ENCODE measurements around the gene SORCS2. TPM values are rescaled to one million over a fixed set of nuclear protein-coding genes. Genes with fewer than 3 reads are reported as not detected.

Gene SORCS2
- polyA plus RNA-seq, 1 of the 3 experiments (the other 2 are of a cell fraction): 1.6 TPM

DNA sequence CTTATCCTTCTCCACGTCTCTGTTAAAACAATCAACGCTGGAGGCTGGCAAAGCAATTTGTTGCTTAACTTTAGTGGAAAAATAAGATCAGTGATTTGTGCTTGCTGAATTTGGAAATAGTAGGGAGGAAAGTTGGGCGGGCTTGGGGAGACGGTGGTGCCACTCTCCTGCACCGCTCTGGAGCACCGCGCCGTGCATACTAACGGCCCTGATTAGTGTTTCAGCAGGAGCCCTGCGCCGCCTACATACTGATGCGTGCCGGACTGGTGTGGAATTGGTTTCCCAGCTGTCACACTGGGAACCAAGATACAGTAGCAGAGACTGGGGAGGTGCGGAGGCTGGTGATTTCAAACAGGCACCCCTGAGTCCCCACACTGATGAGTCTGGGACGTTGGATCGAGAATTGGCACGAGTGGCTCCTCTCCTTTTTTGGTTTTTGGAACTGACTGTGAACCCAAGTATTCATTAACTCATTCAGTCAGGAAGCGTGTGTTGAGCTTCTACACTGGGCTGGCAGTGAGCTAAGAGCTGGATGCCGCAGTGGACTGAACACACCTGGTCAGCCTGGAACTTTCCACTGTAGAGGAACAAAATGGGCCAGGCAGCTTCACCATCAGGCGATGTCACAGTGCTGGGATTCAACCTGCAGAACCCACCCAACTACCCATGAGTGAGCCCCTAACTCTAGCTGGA lies 271.4 kb downstream of the SORCS2 start (continued):
- no peak for TF ChIP-seq SIN3A (IDR thresholded peaks at IDR 0.05; ENCODE audit: borderline replicate concordance, low read depth, low read length)

DNA sequence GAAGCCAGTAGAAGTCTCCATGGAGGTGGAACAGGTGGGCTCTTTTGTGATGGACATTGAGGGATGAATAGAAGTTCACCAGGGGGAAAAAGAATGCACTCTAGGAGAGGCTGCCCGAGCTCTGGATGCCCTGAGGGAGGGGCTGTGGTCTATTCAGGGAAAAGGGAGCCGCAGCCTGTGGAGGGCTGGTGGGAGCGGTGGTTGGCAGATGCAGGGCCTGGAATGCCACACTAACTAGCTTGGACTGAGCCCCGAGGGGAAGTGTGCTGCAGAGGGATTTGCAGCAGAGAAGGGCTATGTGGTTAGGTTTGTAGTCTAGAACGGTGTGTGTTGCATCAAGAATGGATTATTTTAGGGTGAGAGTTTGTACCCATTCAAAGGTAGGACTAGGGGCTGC lies 271.9 kb downstream of the SORCS2 start:
- H2AFZ ChIP-seq (ENCODE audit: low read depth): no peak overlapping the region
- H3K79me2 ChIP-seq (ENCODE audit: insufficient read depth): no peaks in the 10 kb centered on the region
- H3K9me3 ChIP-seq: no peaks in the 10 kb centered on the region
- no peak overlapping the region for H3K9ac ChIP-seq
- peaks cover 0 to 24% of the 10 kb centered on the region in 2 experiments; a peak in 1 of 4 replicates for H3K4me1 ChIP-seq (ENCODE audit: control insufficient read depth in 1 of 2, insufficient read depth in 2 of 2, low read depth in 1 of 2, low read length in 1 of 2)
- DNase-seq: no peak
- H3K27me3 ChIP-seq (ENCODE audit: insufficient read depth): no peaks in the 10 kb centered on the region
- no peaks in the 10 kb centered on the region for H3F3A ChIP-seq (replicated peaks; ENCODE audit: insufficient read depth)
- H3K4me3 ChIP-seq (ENCODE audit: low read depth in 2 of 2, low read length in 1 of 2): no peak overlapping the region
- H3K36me3 ChIP-seq (replicated peaks in 1 of 2; ENCODE audit: control insufficient read depth in 1 of 2, insufficient read depth in 2 of 2, low read length in 1 of 2): no peaks in the 10 kb centered on the region
- POLR2A ChIA-PET: no interaction called here
- no peaks in the 10 kb centered on the region for H3K9me2 ChIP-seq
- no peak overlapping the region for H3K27ac ChIP-seq (ENCODE audit: low read depth in 2 of 2, low read length in 1 of 2)
- TF ChIP-seq JUND (IDR thresholded peaks at IDR 0.05): no peak
- 57% methylated on average over 5 of the region's 5 CpGs for WGBS (ENCODE audit: low lambda C conversion rate)
- H4K20me1 ChIP-seq (ENCODE audit: insufficient read depth): no peaks in the 10 kb centered on the region
- CTCF ChIA-PET: interaction anchor here (0.9 kb wide), 1 partner anchor 192 kb away, joined by 3 read pairs; no protein-coding TSS in a partner anchor
- no peak overlapping the region for H3K4me2 ChIP-seq

DNA sequence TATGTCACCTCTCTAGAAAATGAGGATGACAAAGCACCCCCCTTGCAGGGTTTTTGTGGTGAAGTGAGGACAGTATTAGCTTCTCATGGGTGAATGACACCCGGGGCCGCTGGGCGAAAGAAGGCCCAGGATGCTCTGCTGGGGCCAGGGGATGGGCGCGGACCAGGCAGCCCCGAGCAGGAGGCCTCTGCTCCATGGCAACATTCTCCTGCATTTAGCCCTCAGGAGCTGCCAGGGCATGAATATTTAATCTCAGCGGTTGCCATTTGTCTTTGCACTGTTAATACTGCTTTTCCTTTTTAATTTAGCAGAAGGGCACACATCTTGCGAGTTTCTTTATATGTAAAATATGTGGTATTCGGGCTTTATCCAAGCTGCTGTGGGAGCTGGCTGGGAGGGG lies 272.7 kb downstream of the SORCS2 start:
- Histone ChIP-seq H3F3A (replicated peaks; ENCODE audit: insufficient read depth) (no peaks in the 10 kb centered on the region), H3K79me2 (ENCODE audit: insufficient read depth) (no peaks in the 10 kb centered on the region), H4K20me1 (ENCODE audit: insufficient read depth) (no peaks in the 10 kb centered on the region), H3K27me3 (ENCODE audit: insufficient read depth) (no peaks in the 10 kb centered on the region), H3K27ac (ENCODE audit: low read depth in 2 of 2, low read length in 1 of 2) (no peak overlapping the region), H3K9me2 (no peaks in the 10 kb centered on the region), H3K9me3 (no peaks in the 10 kb centered on the region), H2AFZ (ENCODE audit: low read depth) (no peak overlapping the region), H3K9ac (no peak overlapping the region), H3K4me3 (ENCODE audit: low read depth in 2 of 2, low read length in 1 of 2) (no peak overlapping the region), H3K36me3 (replicated peaks in 1 of 2; ENCODE audit: control insufficient read depth in 1 of 2, insufficient read depth in 2 of 2, low read length in 1 of 2) (no peaks in the 10 kb centered on the region), H3K4me2 (no peak overlapping the region), H3K4me1 (ENCODE audit: control insufficient read depth in 1 of 2, insufficient read depth in 2 of 2, low read depth in 1 of 2, low read length in 1 of 2) (peaks cover 0 to 24% of the 10 kb centered on the region in 2 experiments; a peak in 1 of 4 replicates)
- DNase-seq: no peak
- WGBS (ENCODE audit: low lambda C conversion rate): 70% methylated on average over 9 of the region's 9 CpGs
- POLR2A ChIA-PET: no interaction called here
- no peak for TF ChIP-seq MXI1 (IDR thresholded peaks at IDR 0.05; ENCODE audit: low read depth, low read length)
- no peak for TF ChIP-seq NFIC (IDR thresholded peaks at IDR 0.05; ENCODE audit: borderline replicate concordance)
- no peak for TF ChIP-seq FOXJ3 (CRISPR knock-in tag; IDR thresholded peaks at IDR 0.05)
- TF ChIP-seq, protein P1, sequence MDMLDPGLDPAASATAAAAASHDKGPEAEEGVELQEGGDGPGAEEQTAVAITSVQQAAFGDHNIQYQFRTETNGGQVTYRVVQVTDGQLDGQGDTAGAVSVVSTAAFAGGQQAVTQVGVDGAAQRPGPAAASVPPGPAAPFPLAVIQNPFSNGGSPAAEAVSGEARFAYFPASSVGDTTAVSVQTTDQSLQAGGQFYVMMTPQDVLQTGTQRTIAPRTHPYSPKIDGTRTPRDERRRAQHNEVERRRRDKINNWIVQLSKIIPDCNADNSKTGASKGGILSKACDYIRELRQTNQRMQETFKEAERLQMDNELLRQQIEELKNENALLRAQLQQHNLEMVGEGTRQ (IDR thresholded peaks at IDR 0.05; ENCODE audit: borderline replicate concordance, low read depth, low read length): no peak
- TF ChIP-seq, protein P2, sequence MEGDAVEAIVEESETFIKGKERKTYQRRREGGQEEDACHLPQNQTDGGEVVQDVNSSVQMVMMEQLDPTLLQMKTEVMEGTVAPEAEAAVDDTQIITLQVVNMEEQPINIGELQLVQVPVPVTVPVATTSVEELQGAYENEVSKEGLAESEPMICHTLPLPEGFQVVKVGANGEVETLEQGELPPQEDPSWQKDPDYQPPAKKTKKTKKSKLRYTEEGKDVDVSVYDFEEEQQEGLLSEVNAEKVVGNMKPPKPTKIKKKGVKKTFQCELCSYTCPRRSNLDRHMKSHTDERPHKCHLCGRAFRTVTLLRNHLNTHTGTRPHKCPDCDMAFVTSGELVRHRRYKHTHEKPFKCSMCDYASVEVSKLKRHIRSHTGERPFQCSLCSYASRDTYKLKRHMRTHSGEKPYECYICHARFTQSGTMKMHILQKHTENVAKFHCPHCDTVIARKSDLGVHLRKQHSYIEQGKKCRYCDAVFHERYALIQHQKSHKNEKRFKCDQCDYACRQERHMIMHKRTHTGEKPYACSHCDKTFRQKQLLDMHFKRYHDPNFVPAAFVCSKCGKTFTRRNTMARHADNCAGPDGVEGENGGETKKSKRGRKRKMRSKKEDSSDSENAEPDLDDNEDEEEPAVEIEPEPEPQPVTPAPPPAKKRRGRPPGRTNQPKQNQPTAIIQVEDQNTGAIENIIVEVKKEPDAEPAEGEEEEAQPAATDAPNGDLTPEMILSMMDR (IDR thresholded peaks at IDR 0.05): no peak
- no peak for TF ChIP-seq TCF12 (IDR thresholded peaks at IDR 0.05)
- no peak for TF ChIP-seq JUND (IDR thresholded peaks at IDR 0.05)
- CTCF ChIA-PET: interaction anchor here (0.9 kb wide), 1 partner anchor 192 kb away, joined by 3 read pairs; no protein-coding TSS in a partner anchor

Measured in SK-N-SH (cell line).